Hepatocyte (in vitro differentiated cells): ENCODE results near the gene ADRB2. TPM values are rescaled to one million over a fixed set of nuclear protein-coding genes. Genes with fewer than 3 reads are reported as not detected.

ENCODE experiments used
- DNase-seq: peaks from one replicate; pipeline ENCODE4 v3.0.0-alpha.2; 2016; ENCODE audit warnings: low spot score
- H2AFZ ChIP-seq: fragments of 200-600 bp; sonication (generic); 2 replicates; pipeline ENCODE4 v1.6.0; 2016; ENCODE audit warnings: antibody characterized with exemption, mild to moderate bottlenecking
- H3K27ac ChIP-seq: fragments of 200-600 bp; sonication (generic); 2 replicates; pipeline ENCODE4 v1.5.1; 2016; ENCODE audit warnings: mild to moderate bottlenecking
- H3K27me3 ChIP-seq: fragments of 200-600 bp; sonication (generic); 2 replicates; pipeline ENCODE4 v1.6.1; 2016
- H3K36me3 ChIP-seq: fragments of 200-600 bp; sonication (generic); replicated peaks from 2 replicates; pipeline ENCODE4 v1.5.1; 2016; ENCODE audit warnings: low read depth; ENCODE audit not compliant: insufficient read depth
- H3K4me1 ChIP-seq: fragments of 200-600 bp; sonication (generic); 2 replicates; pipeline ENCODE4 v1.5.1; 2016; ENCODE audit warnings: mild to moderate bottlenecking, moderate library complexity; ENCODE audit not compliant: insufficient read depth
- H3K4me2 ChIP-seq: fragments of 200-600 bp; sonication (generic); 2 replicates; pipeline ENCODE4 v1.6.0; 2016
- H3K4me3 ChIP-seq: fragments of 200-600 bp; sonication (generic); 2 replicates; pipeline ENCODE4 v1.5.1; 2016; ENCODE audit warnings: mild to moderate bottlenecking
- H3K79me2 ChIP-seq: fragments of 200-600 bp; sonication (generic); 2 replicates; pipeline ENCODE4 v1.6.0; 2017; ENCODE audit warnings: mild to moderate bottlenecking
- H3K9me2 ChIP-seq: fragments of 200-600 bp; sonication (generic); replicated peaks from 2 replicates; pipeline ENCODE4 v1.6.0; 2017; ENCODE audit warnings: mild to moderate bottlenecking; ENCODE audit not compliant: insufficient read depth
- H3K9me3 ChIP-seq: fragments of 200-600 bp; sonication (generic); 2 replicates; pipeline ENCODE4 v1.5.1; 2016; ENCODE audit warnings: low read depth, mild to moderate bottlenecking
- H4K20me1 ChIP-seq: fragments of 200-600 bp; sonication (generic); 2 replicates; pipeline ENCODE4 v1.6.0; 2016; ENCODE audit warnings: mild to moderate bottlenecking; ENCODE audit not compliant: insufficient read depth, poor library complexity, severe bottlenecking
- CTCF ChIP-seq: fragments of 200-600 bp; sonication (generic); IDR thresholded peaks from 2 replicates; pipeline ENCODE4 v1.5.1; 2016; ENCODE audit warnings: antibody characterized with exemption, mild to moderate bottlenecking; ENCODE audit not compliant: poor library complexity
- EZH2 ChIP-seq: fragments of 200-600 bp; sonication (generic); IDR thresholded peaks from 2 replicates; pipeline ENCODE4 v1.6.1; 2016; ENCODE audit warnings: antibody characterized with exemption, mild to moderate bottlenecking, borderline replicate concordance
- EZH2phosphoT487 ChIP-seq: fragments of 200-600 bp; sonication (generic); IDR thresholded peaks from one replicate; pipeline ENCODE4 v1.6.1; 2018; ENCODE audit warnings: antibody characterized with exemption, mild to moderate bottlenecking, low read depth, moderate library complexity; ENCODE audit not compliant: unreplicated experiment, severe bottlenecking
- WGBS: methylation state at CpG from one replicate; pipeline ENCODE4 v1.1.6; 2016; ENCODE audit warnings: low lambda C conversion rate; ENCODE audit errors: missing lambda C conversion rate; 5-methylcytosine and 5-hydroxymethylcytosine counted together
- polyA plus RNA-seq: library from polyadenylated mRNA; unstranded; fragments of >200 nt; fragmentation: Nextera tagmentation; extraction: Ambion mirVana; gene quantifications from 2 replicates; pipeline ENCODE4 v1.2.1, GENCODE V29; 2016
- total RNA-seq: library from RNA; depleted of rRNA; stranded (reverse); fragments of >200 nt; gene quantifications from 2 replicates; pipeline ENCODE4 v1.2.3, GENCODE V29; 2014

Gene ADRB2
- total and polyA plus RNA-seq, 2 experiments from 2014 or later, result 0.63 to 1.1 TPM

- H3K4me3 ChIP-seq, result no peak overlapping the region
- no peaks in the 10 kb centered on the region for H3K79me2 ChIP-seq
- no peaks in the 10 kb centered on the region for H3K9me3 ChIP-seq
- no peaks in the 10 kb centered on the region for H3K4me1 ChIP-seq
- H3K9me2 ChIP-seq, result no peaks in the 10 kb centered on the region
- TF ChIP-seq CTCF (no peak), EZH2phosphoT487 (no peak), EZH2 (no peak)
- H3K36me3 ChIP-seq, result no peaks in the 10 kb centered on the region
- peaks cover 8% of the 10 kb centered on the region for H3K27me3 ChIP-seq
- H4K20me1 ChIP-seq, result no peaks in the 10 kb centered on the region
- no peak overlapping the region for H2AFZ ChIP-seq
- H3K27ac ChIP-seq, result no peak overlapping the region
- H3K4me2 ChIP-seq, result no peak overlapping the region
- no peak for DNase-seq
- WGBS, result 89% methylated on average over 8 of the region's 8 CpGs
Observed at GRCh38 chr5:148831590-148832565, 5.5 kb downstream of the ADRB2 start.

GRCh38 chr5:148833122-148833521 is 6.7 kb downstream of the ADRB2 start:
- WGBS, result 68% methylated on average over 2 of the region's 2 CpGs
- H3K4me1 ChIP-seq, result no peaks in the 10 kb centered on the region
- no peaks in the 10 kb centered on the region for H3K36me3 ChIP-seq
- no peak for DNase-seq
- H3K27me3 ChIP-seq, result peaks cover 8% of the 10 kb centered on the region
- no peak overlapping the region for H3K4me3 ChIP-seq
- no peak for TF ChIP-seq CTCF
- no peak for TF ChIP-seq EZH2
- TF ChIP-seq EZH2phosphoT487, result no peak
- H2AFZ ChIP-seq, result no peak overlapping the region
- no peak overlapping the region for H3K27ac ChIP-seq
- no peaks in the 10 kb centered on the region for H4K20me1 ChIP-seq
- no peak overlapping the region for H3K4me2 ChIP-seq
- no peaks in the 10 kb centered on the region for H3K79me2 ChIP-seq
- H3K9me2 ChIP-seq, result no peaks in the 10 kb centered on the region
- H3K9me3 ChIP-seq, result no peaks in the 10 kb centered on the region

- Histone ChIP-seq H3K27me3 (peaks cover 6% of the 10 kb centered on the region), H3K9me3 (no peaks in the 10 kb centered on the region), H3K36me3 (no peaks in the 10 kb centered on the region), H3K4me1 (no peaks in the 10 kb centered on the region), H4K20me1 (no peaks in the 10 kb centered on the region), H2AFZ (no peak overlapping the region), H3K4me3 (no peak overlapping the region), H3K27ac (no peak overlapping the region), H3K9me2 (no peaks in the 10 kb centered on the region), H3K79me2 (no peaks in the 10 kb centered on the region), H3K4me2 (no peak overlapping the region)
- WGBS, result 92% methylated on average over 2 of the region's 2 CpGs
- TF ChIP-seq CTCF, result no peak
- no peak for DNase-seq
Observed at GRCh38 chr5:148833925-148834324, 7.5 kb downstream of the ADRB2 start.
